Endothelial cell (in vitro differentiated cells): ENCODE data around the gene TET1. TPM values are rescaled to one million over a fixed set of nuclear protein-coding genes. Genes with fewer than 3 reads are reported as not detected.

Experiments
- DNase-seq: peaks from one replicate; pipeline ENCODE4 v3.0.0; 2021; ENCODE audit warnings: low spot score
- H3K27ac Mint-ChIP-seq: one replicate; pipeline ENCODE4 v1.8.0; 2021; ENCODE audit warnings: mixed read lengths, inconsistent platforms; ENCODE audit not compliant: unreplicated experiment
- H3K27me3 Mint-ChIP-seq: one replicate; pipeline ENCODE4 v1.8.0; 2021; ENCODE audit warnings: mild to moderate bottlenecking, moderate library complexity, mixed read lengths, inconsistent platforms; ENCODE audit not compliant: unreplicated experiment
- H3K36me3 Mint-ChIP-seq: one replicate; pipeline ENCODE4 v1.8.0; 2021; ENCODE audit warnings: mild to moderate bottlenecking, low read depth, mixed read lengths, inconsistent platforms; ENCODE audit not compliant: unreplicated experiment
- H3K4me1 Mint-ChIP-seq: one replicate; pipeline ENCODE4 v1.8.0; 2021; ENCODE audit warnings: mild to moderate bottlenecking, mixed read lengths, inconsistent platforms; ENCODE audit not compliant: unreplicated experiment
- H3K4me3 Mint-ChIP-seq: one replicate; pipeline ENCODE4 v1.8.0; 2021; ENCODE audit warnings: mild to moderate bottlenecking, mixed read lengths, inconsistent platforms; ENCODE audit not compliant: unreplicated experiment
- H3K9me3 Mint-ChIP-seq: one replicate; pipeline ENCODE4 v1.8.0; 2021; ENCODE audit warnings: mixed read lengths, inconsistent platforms; ENCODE audit not compliant: unreplicated experiment
- CTCF ChIP-seq: fragments of 200-600 bp; sonication (generic); IDR thresholded peaks from one replicate; pipeline ENCODE4 v1.5.0; 2021; ENCODE audit warnings: antibody characterized with exemption; ENCODE audit not compliant: unreplicated experiment
- total RNA-seq: library from RNA; stranded (reverse); fragmentation: NEBNext Ultra II Directional; extraction: Animal tissue kit (Norgen Biotek cat#: 25700); gene quantifications from one replicate; pipeline ENCODE4 v1.2.1, GENCODE V29; 2021; ENCODE audit not compliant: unreplicated experiment

The TET1 gene
- total RNA-seq, 1 donor from 2014 or later, result 20.3 TPM

- peaks cover 1% of the 10 kb centered on the region for H3K27me3 Mint-ChIP-seq
- H3K4me3 Mint-ChIP-seq, result peak overlapping the region; percentile 89
- peaks cover 13% of the 10 kb centered on the region for H3K36me3 Mint-ChIP-seq
- peak; percentile 73 for DNase-seq
- H3K27ac Mint-ChIP-seq, result peak overlapping the region; percentile 94
- peaks cover 22% of the 10 kb centered on the region for H3K4me1 Mint-ChIP-seq
- H3K9me3 Mint-ChIP-seq, result no peaks in the 10 kb centered on the region
- TF ChIP-seq CTCF, result no peak
Measured at GRCh38 chr10:68600041-68600778, 40.1 kb downstream of the TET1 start.

GRCh38 chr10:68601501-68602265, 41.5 kb downstream of the TET1 start:
- TF ChIP-seq CTCF, result no peak
- Mint-ChIP-seq H3K4me1 (peaks cover 21% of the 10 kb centered on the region), H3K27me3 (peaks cover 1% of the 10 kb centered on the region), H3K4me3 (no peak overlapping the region), H3K9me3 (no peaks in the 10 kb centered on the region), H3K27ac (no peak overlapping the region), H3K36me3 (peaks cover 13% of the 10 kb centered on the region)
- DNase-seq, result no peak

- Mint-ChIP-seq H3K27ac (no peak overlapping the region), H3K27me3 (peaks cover 1% of the 10 kb centered on the region), H3K4me3 (no peak overlapping the region), H3K9me3 (no peaks in the 10 kb centered on the region), H3K4me1 (peaks cover 21% of the 10 kb centered on the region), H3K36me3 (peaks cover 13% of the 10 kb centered on the region)
- no peak for TF ChIP-seq CTCF
- DNase-seq, result no peak
Measured at GRCh38 chr10:68602434-68602833, 42.3 kb downstream of the TET1 start.

- TF ChIP-seq CTCF, result peak; percentile 23
- no peak overlapping the region for H3K4me3 Mint-ChIP-seq
- H3K36me3 Mint-ChIP-seq, result peaks cover 13% of the 10 kb centered on the region
- no peak overlapping the region for H3K27ac Mint-ChIP-seq
- H3K9me3 Mint-ChIP-seq, result no peaks in the 10 kb centered on the region
- H3K27me3 Mint-ChIP-seq, result peaks cover 1% of the 10 kb centered on the region
- DNase-seq, result no peak
- H3K4me1 Mint-ChIP-seq, result peaks cover 19% of the 10 kb centered on the region
Measured at GRCh38 chr10:68603766-68604165, 43.6 kb downstream of the TET1 start.

- H3K27me3 Mint-ChIP-seq, result peaks cover 1% of the 10 kb centered on the region
- no peaks in the 10 kb centered on the region for H3K9me3 Mint-ChIP-seq
- DNase-seq, result no peak
- H3K4me1 Mint-ChIP-seq, result peaks cover 12% of the 10 kb centered on the region
- peak overlapping the region; percentile 62 for H3K27ac Mint-ChIP-seq
- TF ChIP-seq CTCF, result no peak
- H3K36me3 Mint-ChIP-seq, result peaks cover 13% of the 10 kb centered on the region
- no peak overlapping the region for H3K4me3 Mint-ChIP-seq
Measured at GRCh38 chr10:68604441-68604840, 44.3 kb downstream of the TET1 start.
